HCT116 (cell line): ENCODE results near the gene TACC3. TPM values are rescaled to one million over a fixed set of nuclear protein-coding genes. Genes with fewer than 3 reads are reported as not detected.

ENCODE experiments used
- ATAC-seq: fragments of 200-7000 bp; cut with Tn5 transposase; 2 replicates; pipeline ENCODE4 v1.9.1; 2020; ENCODE audit warnings: mild to moderate bottlenecking, moderate library complexity
- BruUV-seq: library from RNA; stranded (reverse); fragments of 400-500 nt; replicated peaks from 2 replicates; lab custom pipeline; 2021; lab: Mats Ljungman, UMichigan
- CTCF ChIA-PET: fragments of 300-600 bp; sonication (Branson Sonifier 250); formaldehyde crosslinking; loops from one replicate; lab custom pipeline; 2021; ENCODE audit warnings: antibody characterized with exemption; lab: Charles Lee
- POLR2A ChIA-PET: fragments of 300-600, 350-600 bp; sonication (Branson Sonifier 250); formaldehyde crosslinking; loops from one replicate; lab custom pipeline; 2021; ENCODE audit warnings: antibody characterized with exemption; lab: Charles Lee
- RAD21 ChIA-PET, 2 experiments: fragments of 300-600 bp; sonication (Branson Sonifier 250); formaldehyde crosslinking; loops; one replicate each; lab custom pipeline; 2023; ENCODE audit warnings: low total read pairs in 2 of 2; ENCODE audit not compliant: uncharacterized antibody in 2 of 2, unreplicated experiment in 2 of 2, low non-redundant PET in 1 of 2; lab: Charles Lee
- DNase-seq: peaks from one replicate; pipeline ENCODE4 v3.0.0-alpha.2; 2010; ENCODE audit warnings: low read depth, low spot score
- H2AFZ ChIP-seq: fragments of 200-600 bp; shearing (Covaris generic), sonication (generic); 2 replicates; pipeline ENCODE4 v1.6.1; 2017; ENCODE audit warnings: low read depth, mixed run types, mixed read lengths, antibody characterized with exemption, low read length; ENCODE audit not compliant: poor library complexity, severe bottlenecking
- H3K27ac ChIP-seq: 2 replicates; pipeline ENCODE4 v1.5.1; 2012; ENCODE audit warnings: low read depth, low read length
- H3K27me3 ChIP-seq: fragments of 200-600 bp; sonication (generic); 2 replicates; pipeline ENCODE4 v1.6.1; 2016; ENCODE audit warnings: mixed run types, low read length, mixed read lengths; ENCODE audit not compliant: insufficient read depth
- H3K36me3 ChIP-seq, 2 experiments: fragments of 200-500 bp in 1 of 2; fragments of 200-600 bp in 1 of 2; sonication (Bioruptor generic) in 1 of 2; sonication (generic) in 1 of 2; 2 replicates each; pipeline versions ENCODE4 v1.5.1 to v1.6.1; 2014 to 2016; ENCODE audit warnings: low read length in 2 of 2, inconsistent platforms in 1 of 2, mixed read lengths in 1 of 2, mixed run types in 1 of 2; ENCODE audit not compliant: insufficient read depth in 2 of 2, control insufficient read depth in 1 of 2
- H3K4me1 ChIP-seq, 2 experiments: fragments of 200-600 bp in 1 of 2; sonication (generic) in 1 of 2; 2 replicates each; pipeline versions ENCODE4 v1.5.1 to v1.6.1; 2012 to 2017; ENCODE audit warnings: low read length in 2 of 2, inconsistent platforms in 1 of 2, mild to moderate bottlenecking in 1 of 2, mixed read lengths in 1 of 2, mixed run types in 1 of 2, moderate library complexity in 1 of 2; ENCODE audit not compliant: insufficient read depth in 2 of 2, control insufficient read depth in 1 of 2
- H3K4me2 ChIP-seq: fragments of 200-600 bp; sonication (generic); 2 replicates; pipeline ENCODE4 v1.6.1; 2017; ENCODE audit warnings: mixed run types, low read length, mixed read lengths
- H3K4me3 ChIP-seq, 2 experiments: fragments of 200-600 bp in 1 of 2; sonication (generic) in 1 of 2; replicated peaks in 1 of 2; 2 replicates each; pipeline ENCODE4 v1.5.1; 2011 to 2016; ENCODE audit warnings: low read length in 2 of 2, control low read depth in 1 of 2, low read depth in 1 of 2, mild to moderate bottlenecking in 1 of 2, mixed read lengths in 1 of 2, mixed run types in 1 of 2
- H3K79me2 ChIP-seq: fragments of 200-600 bp; sonication (generic); 2 replicates; pipeline ENCODE4 v1.6.1; 2017; ENCODE audit warnings: mild to moderate bottlenecking, mixed run types, low read length, moderate library complexity, mixed read lengths; ENCODE audit not compliant: insufficient read depth
- H3K9ac ChIP-seq: fragments of 200-600 bp; sonication (generic); 2 replicates; pipeline ENCODE4 v1.6.1; 2016; ENCODE audit warnings: low read length, mixed read lengths
- H3K9me2 ChIP-seq: fragments of 200-600 bp; sonication (generic), shearing (Covaris generic); 2 replicates; pipeline ENCODE4 v1.6.1; 2017; ENCODE audit warnings: mixed run types, mild to moderate bottlenecking, moderate library complexity; ENCODE audit not compliant: insufficient read depth
- H3K9me3 ChIP-seq, 2 experiments: fragments of 200-500 bp in 1 of 2; fragments of 200-600 bp in 1 of 2; sonication (Bioruptor generic) in 1 of 2; sonication (generic) in 1 of 2; 2 replicates each; pipeline ENCODE4 v1.6.1; 2014 to 2017; ENCODE audit warnings: low read length in 2 of 2, mixed read lengths in 2 of 2, inconsistent platforms in 1 of 2, low read depth in 1 of 2, mild to moderate bottlenecking in 1 of 2, mixed run types in 1 of 2, moderate library complexity in 1 of 2; ENCODE audit not compliant: control insufficient read depth in 1 of 2, insufficient read depth in 1 of 2
- H4K20me1 ChIP-seq: fragments of 200-600 bp; sonication (generic), shearing (Covaris generic); 2 replicates; pipeline ENCODE4 v1.6.1; 2017; ENCODE audit warnings: mixed run types, mild to moderate bottlenecking, moderate library complexity; ENCODE audit not compliant: insufficient read depth
- EGR1 ChIP-seq: IDR thresholded peaks from 2 replicates; pipeline ENCODE4 v1.6.1; 2012; ENCODE audit warnings: low read depth
- EZH2 ChIP-seq: fragments of 200-600 bp; sonication (generic); IDR thresholded peaks from 2 replicates; pipeline ENCODE4 v1.6.1; 2017; ENCODE audit warnings: antibody characterized with exemption, mixed run types
- SP1 ChIP-seq: IDR thresholded peaks from 2 replicates; pipeline ENCODE4 v1.6.1; 2012; ENCODE audit warnings: low read depth
- SRF ChIP-seq: IDR thresholded peaks from 2 replicates; pipeline ENCODE4 v1.6.1; 2012; ENCODE audit warnings: low read depth
- TCF7L2 ChIP-seq: IDR thresholded peaks from 2 replicates; pipeline ENCODE4 v1.7.0; 2011; ENCODE audit warnings: borderline replicate concordance, inconsistent platforms; ENCODE audit not compliant: insufficient read depth, insufficient read length; ENCODE audit errors: extremely low read depth
- intact Hi-C: fragments of 100-400 bp; cut with micrococcal nuclease; formaldehyde crosslinking; loops from 2 replicates; pipeline ENCODE4 v1.10.0; 2022
- total RNA-seq: library from RNA; stranded (reverse); gene quantifications from one replicate; pipeline ENCODE4 v1.2.1, GENCODE V29; 2021; ENCODE audit not compliant: unreplicated experiment
- TF ChIP-seq, protein P1 (sequence below), 3 experiments: fragments of 200-600 bp in 1 of 3; sonication (generic) in 1 of 3; IDR thresholded peaks in 2 of 3; conservative IDR thresholded peaks in 1 of 3; 2 replicates each; pipeline ENCODE4 v1.5.1; 2012 to 2017; ENCODE audit warnings: low read depth in 2 of 3, low read length in 2 of 3, antibody characterized with exemption in 1 of 3, borderline replicate concordance in 1 of 3, control low read depth in 1 of 3, mild to moderate bottlenecking in 1 of 3, mixed read lengths in 1 of 3, mixed run types in 1 of 3, moderate library complexity in 1 of 3; ENCODE audit not compliant: insufficient read depth in 1 of 3

The TACC3 gene
- total RNA-seq, 1 experiment from 2014 or later: 106 TPM

DNA sequence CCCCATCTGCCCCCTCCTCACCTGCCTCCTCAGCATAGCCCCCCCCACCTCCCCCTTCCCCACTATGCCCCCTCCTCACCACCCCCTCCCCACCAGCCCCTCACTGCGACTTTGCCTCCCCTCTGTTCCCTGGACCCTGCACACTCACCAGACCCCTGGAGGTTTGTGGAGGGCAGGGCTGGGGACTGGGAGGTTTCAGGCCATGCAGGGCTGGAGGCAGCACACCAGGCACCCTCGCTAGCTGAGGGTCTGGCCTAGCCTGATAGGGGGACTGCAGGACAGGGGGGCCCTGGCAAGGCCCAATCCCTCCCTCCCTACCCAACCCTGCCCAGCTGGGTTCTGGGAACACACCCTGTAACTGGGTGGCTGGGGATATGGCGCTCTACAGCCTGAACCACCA is 28.0 kb downstream of the TACC3 start (continued):
- no peak for TF ChIP-seq EZH2
- TF ChIP-seq, all 23 proteins: peak for 0

DNA sequence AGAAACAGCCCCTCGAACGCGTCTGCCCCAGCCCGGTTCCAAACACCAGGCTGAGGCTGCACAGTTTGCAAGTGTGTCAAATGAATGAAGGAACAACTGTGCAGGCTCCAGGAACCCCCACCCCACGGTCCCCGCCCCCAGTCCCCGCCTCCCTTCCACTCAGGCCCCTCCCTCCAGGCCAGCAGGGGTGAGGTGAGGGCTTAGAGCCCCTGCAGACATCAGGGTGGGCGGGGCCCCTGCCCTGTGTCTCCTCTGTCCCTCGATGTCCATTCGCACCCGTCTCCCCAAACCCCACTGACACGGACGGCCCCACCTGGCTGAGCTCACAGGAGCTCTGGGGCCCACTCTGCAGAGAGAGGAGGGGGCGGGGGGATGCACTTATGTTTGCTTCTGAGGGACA is 28.5 kb downstream of the TACC3 start:
- Histone ChIP-seq H3K4me2 (no peak overlapping the region), H3K4me1 (peaks cover 0 to 28% of the 10 kb centered on the region in 2 experiments; a peak in 1 of 4 replicates), H3K36me3 (no peaks in the 10 kb centered on the region), H3K9me3 (no peaks in the 10 kb centered on the region), H4K20me1 (no peaks in the 10 kb centered on the region), H3K27ac (no peak overlapping the region), H3K9me2 (no peaks in the 10 kb centered on the region), H3K9ac (no peak overlapping the region), H2AFZ (no peak overlapping the region), H3K79me2 (no peaks in the 10 kb centered on the region), H3K4me3 (no peak overlapping the region), H3K27me3 (no peaks in the 10 kb centered on the region)
- CTCF ChIA-PET: no interaction called here
- RAD21 ChIA-PET: interaction anchor here in 1 of 2 experiments (0.7 kb wide), 1 partner anchor 61 kb away, joined by 5 read pairs; no protein-coding TSS in a partner anchor
- TF ChIP-seq EGR1 (no peak), TCF7L2 (no peak), SP1 (no peak), SRF (no peak)
- TF ChIP-seq, protein P1, sequence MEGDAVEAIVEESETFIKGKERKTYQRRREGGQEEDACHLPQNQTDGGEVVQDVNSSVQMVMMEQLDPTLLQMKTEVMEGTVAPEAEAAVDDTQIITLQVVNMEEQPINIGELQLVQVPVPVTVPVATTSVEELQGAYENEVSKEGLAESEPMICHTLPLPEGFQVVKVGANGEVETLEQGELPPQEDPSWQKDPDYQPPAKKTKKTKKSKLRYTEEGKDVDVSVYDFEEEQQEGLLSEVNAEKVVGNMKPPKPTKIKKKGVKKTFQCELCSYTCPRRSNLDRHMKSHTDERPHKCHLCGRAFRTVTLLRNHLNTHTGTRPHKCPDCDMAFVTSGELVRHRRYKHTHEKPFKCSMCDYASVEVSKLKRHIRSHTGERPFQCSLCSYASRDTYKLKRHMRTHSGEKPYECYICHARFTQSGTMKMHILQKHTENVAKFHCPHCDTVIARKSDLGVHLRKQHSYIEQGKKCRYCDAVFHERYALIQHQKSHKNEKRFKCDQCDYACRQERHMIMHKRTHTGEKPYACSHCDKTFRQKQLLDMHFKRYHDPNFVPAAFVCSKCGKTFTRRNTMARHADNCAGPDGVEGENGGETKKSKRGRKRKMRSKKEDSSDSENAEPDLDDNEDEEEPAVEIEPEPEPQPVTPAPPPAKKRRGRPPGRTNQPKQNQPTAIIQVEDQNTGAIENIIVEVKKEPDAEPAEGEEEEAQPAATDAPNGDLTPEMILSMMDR (IDR thresholded peaks at IDR 0.05 in 2 of 3, conservative IDR thresholded peaks at IDR 0.05 in 1 of 3; ENCODE audit: borderline replicate concordance in 1 of 3, insufficient read depth in 1 of 3, low read depth in 2 of 3, low read length in 2 of 3): no peak
- ATAC-seq: no peak
- BruUV-seq: no TSS peak
- POLR2A ChIA-PET: interaction anchor here (0.7 kb wide), 1 partner anchor 28 kb away, joined by 4 read pairs; no protein-coding TSS in a partner anchor
- no peak for DNase-seq
- intact Hi-C loops: no loop called here
